C4-2B (cell line): ENCODE results near the gene B3GALT5.

ENCODE experiments used
- ZFX ChIP-seq: fragments of 450-650 bp; IDR thresholded peaks from 2 replicates; pipeline ENCODE4 v1.6.1; 2017
- TF ChIP-seq, protein P1 (sequence below): fragments of 450-650 bp; conservative IDR thresholded peaks from 2 replicates; pipeline ENCODE4 v1.5.1; 2017; ENCODE audit warnings: mild to moderate bottlenecking

DNA sequence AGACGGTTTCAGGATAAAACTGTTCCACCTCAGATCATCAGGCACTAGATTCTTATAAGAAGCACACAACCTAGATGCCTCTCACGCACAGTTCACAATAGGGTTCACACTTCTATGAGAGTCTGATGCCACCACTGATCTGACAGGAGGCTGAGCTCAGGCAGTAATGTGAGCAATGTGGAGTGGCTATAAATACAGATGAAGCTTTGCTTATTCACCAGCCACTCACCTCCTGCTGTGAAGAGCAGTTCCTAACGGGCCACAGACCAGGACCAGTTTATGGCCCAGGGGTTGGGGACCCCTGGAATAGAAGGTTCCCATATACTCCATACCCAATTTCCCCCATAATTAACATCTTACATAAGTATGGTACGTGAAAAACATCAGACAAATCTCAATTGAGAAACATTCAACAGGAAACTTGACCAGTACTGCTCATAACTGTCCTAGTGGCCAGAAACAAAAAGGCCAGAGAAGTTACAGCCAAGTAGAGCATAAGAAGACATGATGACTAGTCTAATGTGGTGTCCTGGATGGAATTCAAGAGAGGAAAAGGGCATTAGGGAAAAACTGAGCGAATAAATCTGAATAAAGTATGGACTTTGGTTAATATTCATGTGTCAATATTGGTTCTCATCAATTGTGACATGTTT is 107.5 kb downstream of the B3GALT5 start:
- TF ChIP-seq, protein P1, sequence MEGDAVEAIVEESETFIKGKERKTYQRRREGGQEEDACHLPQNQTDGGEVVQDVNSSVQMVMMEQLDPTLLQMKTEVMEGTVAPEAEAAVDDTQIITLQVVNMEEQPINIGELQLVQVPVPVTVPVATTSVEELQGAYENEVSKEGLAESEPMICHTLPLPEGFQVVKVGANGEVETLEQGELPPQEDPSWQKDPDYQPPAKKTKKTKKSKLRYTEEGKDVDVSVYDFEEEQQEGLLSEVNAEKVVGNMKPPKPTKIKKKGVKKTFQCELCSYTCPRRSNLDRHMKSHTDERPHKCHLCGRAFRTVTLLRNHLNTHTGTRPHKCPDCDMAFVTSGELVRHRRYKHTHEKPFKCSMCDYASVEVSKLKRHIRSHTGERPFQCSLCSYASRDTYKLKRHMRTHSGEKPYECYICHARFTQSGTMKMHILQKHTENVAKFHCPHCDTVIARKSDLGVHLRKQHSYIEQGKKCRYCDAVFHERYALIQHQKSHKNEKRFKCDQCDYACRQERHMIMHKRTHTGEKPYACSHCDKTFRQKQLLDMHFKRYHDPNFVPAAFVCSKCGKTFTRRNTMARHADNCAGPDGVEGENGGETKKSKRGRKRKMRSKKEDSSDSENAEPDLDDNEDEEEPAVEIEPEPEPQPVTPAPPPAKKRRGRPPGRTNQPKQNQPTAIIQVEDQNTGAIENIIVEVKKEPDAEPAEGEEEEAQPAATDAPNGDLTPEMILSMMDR = no peak; the same call in 1 of the 2 replicates
- TF ChIP-seq ZFX = no peak
